ENCODE measurements around the gene PHKA2. TPM values are rescaled to one million over a fixed set of nuclear protein-coding genes. Genes with fewer than 3 reads are reported as not detected.
A peak's percentile ranks its signal among the peaks of the same experiment; 100 is the strongest.

Gene PHKA2
- polyA plus RNA-seq, 2 of the 4 experiments (the other 2 are of a cell fraction) = 16.1 to 21.2 TPM

- peaks cover 9% of the 10 kb centered on the region for H3K4me1 ChIP-seq
- H3K4me2 ChIP-seq = no peak overlapping the region
- ChIA-PET POLR2A (no interaction called here), CTCF (interaction anchor here (1.6 to 2.3 kb wide), 3 partner anchors 10 to 14 kb away, joined by 3 to 8 read pairs (median 4); no protein-coding TSS in a partner anchor)
- no peak overlapping the region for H3K4me3 ChIP-seq
- ATAC-seq = no peak
- no peak overlapping the region for H3K27ac ChIP-seq
- no peak for DNase-seq (ENCODE audit: low read depth in 1 of 2, low spot score in 1 of 2)
- H3K9me3 ChIP-seq = no peaks in the 10 kb centered on the region
- TF ChIP-seq HES2 (IDR thresholded peaks at IDR 0.05) (no peak), RNF2 (IDR thresholded peaks at IDR 0.05; ENCODE audit: borderline replicate concordance, low read depth) (no peak), TP53 (CRISPR knock-in tag; IDR thresholded peaks at IDR 0.05) (no peak), HMGXB4 (CRISPR knock-in tag; IDR thresholded peaks at IDR 0.05; ENCODE audit: borderline replicate concordance) (no peak), USF2 (IDR thresholded peaks at IDR 0.05) (no peak)
- 91% methylated on average over 5 of the region's 5 CpGs for WGBS (ENCODE audit: missing lambda C conversion rate)
- FAIRE-seq = peak; percentile 54
These were observed 19.8 kb upstream of the PHKA2 start for GRCh38 chrX:19003756-19004155.

GRCh38 chrX:18998653-18999052 lies 14.7 kb upstream of the PHKA2 start:
- no peak overlapping the region for H3K4me3 ChIP-seq
- H3K27ac ChIP-seq = peak overlapping the region; percentile 80
- 71% methylated on average over 1 of the region's 1 CpG for WGBS (ENCODE audit: missing lambda C conversion rate)
- no peaks in the 10 kb centered on the region for H3K9me3 ChIP-seq
- peaks cover 56% of the 10 kb centered on the region for H3K4me1 ChIP-seq
- TF ChIP-seq CEBPB (IDR thresholded peaks at IDR 0.05) (0 out of 4 replicates have a peak, but pooled peaks of 1 of the 2 experiments have one; percentile 36), FOSL2 (IDR thresholded peaks at IDR 0.05) (no peak), FOSL2 (CRISPR knock-in tag; IDR thresholded peaks at IDR 0.05) (peak; percentile 57), RCOR1 (IDR thresholded peaks at IDR 0.05; ENCODE audit: low read depth, low read length) (no peak)
- H3K4me2 ChIP-seq = peak overlapping the region; percentile 82
- ATAC-seq (no peak), FAIRE-seq (no peak), DNase-seq (ENCODE audit: low read depth in 1 of 2, low spot score in 1 of 2) (no peak)
- POLR2A ChIA-PET = interaction anchor here (1.1 kb wide), 1 partner anchor 15 kb away, joined by 4 read pairs; the partner anchor contains the start of gene PHKA2
- CTCF ChIA-PET = interaction anchor here (0.6 to 1.6 kb wide), 3 partner anchors 19 to 591 kb away, joined by 3 to 5 read pairs (median 3); no protein-coding TSS in a partner anchor

GRCh38 chrX:18997916-18998315 lies 14.0 kb upstream of the PHKA2 start:
- ChIA-PET POLR2A (no interaction called here), CTCF (interaction anchor here (0.6 to 1.4 kb wide), 2 partner anchors 66 to 591 kb away, joined by 3 read pairs; no protein-coding TSS in a partner anchor)
- H3K4me1 ChIP-seq = peaks cover 63% of the 10 kb centered on the region
- H3K4me2 ChIP-seq = peak overlapping the region; percentile 82
- peak; percentile 25 to 56; a peak in 3 of 6 replicates for ATAC-seq
- H3K27ac ChIP-seq = peak overlapping the region; percentile 80
- TF ChIP-seq MAX (IDR thresholded peaks at IDR 0.05) = no peak
- TF ChIP-seq TFCP2L1 (CRISPR knock-in tag; IDR thresholded peaks at IDR 0.05) = no peak
- TF ChIP-seq FOXS1 (CRISPR knock-in tag; IDR thresholded peaks at IDR 0.05) = no peak
- TF ChIP-seq CEBPB (IDR thresholded peaks at IDR 0.05) = peak in 1 of 2 experiments; percentile 26; a peak in 3 of 4 replicates
- peak; percentile 9; the same call in 1 of the 2 replicates for TF ChIP-seq FOSL2 (IDR thresholded peaks at IDR 0.05)
- TF ChIP-seq FOSL2 (CRISPR knock-in tag; IDR thresholded peaks at IDR 0.05) = no peak
- TF ChIP-seq POLR2AphosphoS2 (conservative IDR thresholded peaks at IDR 0.05; ENCODE audit: low read length) = no peak
- TF ChIP-seq SREBF2 (IDR thresholded peaks at IDR 0.05) = no peak
- 13% methylated on average over 4 of the region's 4 CpGs for WGBS (ENCODE audit: missing lambda C conversion rate)
- H3K9me3 ChIP-seq = no peaks in the 10 kb centered on the region
- FAIRE-seq = no peak
- peak; percentile 22 to 45 for DNase-seq (ENCODE audit: low read depth in 1 of 2, low spot score in 1 of 2)
- no peak overlapping the region for H3K4me3 ChIP-seq

- DNase-seq (ENCODE audit: low read depth in 1 of 2, low spot score in 1 of 2) = no peak
- ChIA-PET CTCF (interaction anchor here (1.0 to 2.6 kb wide), 4 partner anchors 10 to 337 kb away, joined by 3 to 10 read pairs (median 4); partner anchors contain the start of gene ADGRG2), POLR2A (interaction anchor here (3.2 kb wide), 1 partner anchor 11 kb away, joined by 14 read pairs; no protein-coding TSS in a partner anchor)
- no peak for TF ChIP-seq GATA3 (IDR thresholded peaks at IDR 0.05; ENCODE audit: borderline replicate concordance)
- no peak for TF ChIP-seq ZSCAN20 (CRISPR knock-in tag; IDR thresholded peaks at IDR 0.05)
- TF ChIP-seq CTCF (IDR thresholded peaks at IDR 0.05) = no peak
- no peak for TF ChIP-seq KDM5A (IDR thresholded peaks at IDR 0.05)
- TF ChIP-seq RNF2 (IDR thresholded peaks at IDR 0.05; ENCODE audit: borderline replicate concordance, low read depth) = no peak
- no peak for TF ChIP-seq TFCP2L1 (CRISPR knock-in tag; IDR thresholded peaks at IDR 0.05)
- no peak for TF ChIP-seq HOXA7 (CRISPR knock-in tag; IDR thresholded peaks at IDR 0.05)
- TF ChIP-seq HEYL (CRISPR knock-in tag; IDR thresholded peaks at IDR 0.05) = no peak
- no peaks in the 10 kb centered on the region for H3K9me3 ChIP-seq
- peak overlapping the region; percentile 80 for H3K27ac ChIP-seq
- H3K4me2 ChIP-seq = peak overlapping the region; percentile 82
- FAIRE-seq = no peak
- no peak for ATAC-seq
- H3K4me1 ChIP-seq = peaks cover 72% of the 10 kb centered on the region
- H3K4me3 ChIP-seq = no peak overlapping the region
These were observed 12.6 kb upstream of the PHKA2 start for GRCh38 chrX:18996536-18996935.

Data from A549 (cell line).